GM19025 (cell line): ENCODE measurements around the gene CDHR1.

ENCODE experiments used
- ATAC-seq: cut with Tn5 transposase; IDR thresholded peaks from one replicate; pipeline ENCODE4 v1.9.1; 2021; ENCODE audit warnings: mild to moderate bottlenecking, low read depth, moderate library complexity; ENCODE audit not compliant: unreplicated experiment

The CDHR1 gene

GRCh38 chr10:84196941-84197340, 2.6 kb downstream of the CDHR1 start:
- no peak for ATAC-seq

DNA sequence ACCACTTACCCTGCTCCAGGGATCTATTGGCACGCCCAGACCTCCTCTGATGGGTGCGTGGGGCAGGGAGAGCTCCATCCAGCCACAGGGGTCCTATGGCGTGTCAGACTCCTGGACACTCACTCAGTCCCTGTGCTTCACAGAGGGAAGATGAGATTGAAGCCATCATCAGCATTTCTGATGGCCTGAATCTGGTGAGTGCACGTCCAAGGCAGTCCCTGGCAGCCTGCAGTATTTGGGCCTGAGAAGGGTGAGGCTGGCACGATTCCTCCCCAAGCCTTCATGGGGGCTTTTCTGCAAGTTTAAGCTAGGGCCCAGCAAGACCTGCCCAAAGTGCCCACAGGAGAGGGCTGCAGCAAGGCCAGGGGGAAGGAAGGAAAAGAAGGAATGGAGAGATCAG, 3.3 kb downstream of the CDHR1 start:
- ATAC-seq, result no peak

DNA sequence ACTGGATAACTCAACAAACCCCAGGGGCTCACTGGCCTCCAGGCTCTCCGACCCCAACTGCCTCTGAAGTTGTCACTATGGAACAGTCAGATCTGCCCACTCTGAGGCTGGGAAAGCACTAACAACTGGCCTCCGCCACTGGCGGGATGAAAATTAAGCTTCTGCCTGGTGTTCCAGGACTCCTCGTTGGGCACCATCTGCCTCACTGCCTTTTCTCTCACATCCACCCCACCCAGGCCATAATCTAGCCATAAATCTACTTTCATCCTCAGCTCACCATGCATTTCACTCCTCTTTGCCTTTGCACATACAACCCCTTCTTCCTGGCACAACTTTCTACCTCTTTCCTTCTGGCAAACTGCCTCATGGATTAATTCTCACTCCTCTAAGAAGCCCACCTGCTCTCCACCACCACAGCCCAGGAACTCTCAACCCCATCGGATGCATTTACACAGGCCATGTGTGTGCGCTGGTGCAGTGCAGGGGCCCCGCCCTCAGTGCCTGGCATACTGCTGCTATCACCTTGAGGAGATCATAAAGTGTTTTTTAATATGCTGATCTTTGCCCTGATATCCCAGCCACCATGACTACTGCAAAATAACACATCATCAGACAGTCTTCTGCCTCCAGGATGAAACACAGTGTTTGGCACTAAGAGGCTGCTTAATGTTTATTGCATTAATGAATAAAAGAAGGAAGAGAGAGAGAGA, 4.0 kb downstream of the CDHR1 start:
- no peak for ATAC-seq

DNA sequence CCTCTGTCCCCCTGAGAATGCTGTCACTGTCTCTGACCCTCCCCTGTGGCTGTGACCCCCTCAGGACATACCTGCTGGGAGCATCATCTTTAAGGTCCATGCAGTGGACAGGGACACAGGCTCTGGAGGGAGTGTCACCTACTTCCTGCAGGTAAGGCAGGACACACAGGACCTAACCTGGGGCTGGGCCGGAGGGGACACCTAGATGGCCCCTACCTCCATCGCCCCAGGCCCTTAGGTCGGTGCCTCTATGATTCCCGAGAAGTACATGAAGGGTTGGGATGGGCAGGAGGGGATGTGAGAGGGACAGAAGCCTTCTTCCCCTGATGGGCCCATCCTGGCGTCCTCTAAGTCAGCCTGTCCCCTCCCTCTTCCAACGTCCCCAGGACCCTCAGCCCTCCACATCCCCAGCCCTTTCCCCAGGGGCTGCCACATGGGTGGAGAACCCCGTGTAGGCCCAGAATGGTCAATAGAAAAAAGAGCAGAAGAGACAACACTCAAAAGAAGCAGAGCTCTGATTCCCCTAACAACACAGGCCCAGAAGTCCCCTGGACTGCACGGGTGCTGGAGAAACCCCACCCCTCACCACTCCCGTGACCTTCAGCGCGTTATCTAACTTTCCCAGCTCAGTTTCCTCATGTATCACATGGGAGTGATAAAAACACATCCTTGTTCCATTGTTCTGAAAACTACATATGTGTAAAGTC, 6.4 kb downstream of the CDHR1 start:
- ATAC-seq, result no peak

DNA sequence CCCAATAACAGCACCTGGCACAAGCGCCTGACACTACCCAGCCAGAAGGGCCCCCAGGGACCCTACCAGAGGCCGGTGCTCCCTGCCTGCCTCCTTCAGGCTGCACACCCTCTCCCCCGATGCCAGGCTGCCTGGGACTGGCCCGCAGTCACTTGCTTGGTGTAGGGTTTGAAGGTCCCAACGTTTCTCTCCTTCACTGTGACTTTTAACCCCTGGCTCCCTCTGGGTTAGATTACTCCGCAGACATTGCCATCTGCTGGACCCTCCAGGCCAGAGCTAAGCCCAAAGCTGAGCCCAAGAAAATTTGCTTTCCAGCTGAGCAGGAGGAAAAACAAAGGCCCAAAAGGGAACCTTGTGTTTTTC, 6.9 kb downstream of the CDHR1 start:
- ATAC-seq, result no peak

DNA sequence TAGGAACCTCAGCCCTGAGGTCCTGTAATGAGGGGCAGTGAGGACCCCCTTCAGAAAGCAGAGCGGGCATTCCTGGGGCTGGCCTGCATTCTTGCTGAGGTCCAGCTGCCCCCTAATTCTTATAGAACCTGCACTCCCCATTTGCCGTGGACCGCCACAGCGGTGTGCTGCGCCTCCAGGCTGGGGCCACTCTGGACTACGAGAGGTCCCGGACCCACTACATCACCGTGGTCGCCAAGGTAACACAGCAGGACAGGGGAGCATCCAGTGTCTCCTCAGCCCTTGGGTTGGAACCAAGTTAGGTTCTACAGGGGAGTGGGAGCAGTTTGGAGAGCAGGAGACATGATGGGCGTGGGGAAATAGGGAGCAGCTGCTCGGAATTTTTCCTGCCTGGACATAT, 7.3 kb downstream of the CDHR1 start:
- no peak for ATAC-seq

DNA sequence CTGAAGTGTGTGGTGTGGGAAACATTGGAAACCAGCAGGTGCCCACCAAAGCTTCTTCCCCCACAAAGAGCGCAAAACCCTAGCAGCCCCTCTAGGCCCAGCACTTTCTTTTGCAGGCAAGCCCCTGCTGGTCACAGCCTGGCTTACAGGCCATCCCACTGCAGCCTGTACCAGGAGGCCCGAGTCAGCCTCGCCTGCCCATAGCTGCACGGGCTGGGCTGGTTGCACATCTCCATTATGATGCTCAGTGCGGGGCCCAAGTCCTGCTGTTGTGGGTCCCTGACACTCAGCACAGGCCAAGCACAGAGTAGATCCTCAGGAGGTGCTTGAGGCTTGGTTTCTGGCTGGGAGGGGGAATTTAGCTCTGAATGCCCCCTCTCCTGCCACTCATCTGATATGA, 8.0 kb downstream of the CDHR1 start:
- ATAC-seq, result no peak

DNA sequence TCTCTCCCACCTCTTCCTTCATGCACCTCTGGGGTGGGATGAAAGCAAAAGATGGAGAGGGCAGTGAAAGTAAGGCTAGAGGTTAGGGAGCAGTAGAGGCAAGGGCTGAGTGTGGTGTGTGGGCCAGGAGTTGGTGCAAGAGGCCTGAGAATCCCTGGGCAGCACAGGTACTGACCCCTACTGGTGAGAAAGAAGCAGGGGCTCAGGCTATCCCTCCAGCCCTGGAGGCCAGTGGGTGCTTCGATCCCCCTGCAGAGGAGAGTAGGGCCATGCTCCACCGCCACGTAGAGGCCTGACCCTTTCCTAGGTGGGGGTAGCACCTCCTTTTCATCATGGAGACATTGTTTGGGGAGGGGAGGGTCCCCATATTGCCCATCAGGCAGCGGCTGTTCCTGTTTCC, 9.8 kb downstream of the CDHR1 start:
- no peak for ATAC-seq

GRCh38 chr10:84204610-84205009, 10.3 kb downstream of the CDHR1 start:
- no peak for ATAC-seq

GRCh38 chr10:84205049-84205852, 10.9 kb downstream of the CDHR1 start:
- ATAC-seq, result peak; percentile 58

DNA sequence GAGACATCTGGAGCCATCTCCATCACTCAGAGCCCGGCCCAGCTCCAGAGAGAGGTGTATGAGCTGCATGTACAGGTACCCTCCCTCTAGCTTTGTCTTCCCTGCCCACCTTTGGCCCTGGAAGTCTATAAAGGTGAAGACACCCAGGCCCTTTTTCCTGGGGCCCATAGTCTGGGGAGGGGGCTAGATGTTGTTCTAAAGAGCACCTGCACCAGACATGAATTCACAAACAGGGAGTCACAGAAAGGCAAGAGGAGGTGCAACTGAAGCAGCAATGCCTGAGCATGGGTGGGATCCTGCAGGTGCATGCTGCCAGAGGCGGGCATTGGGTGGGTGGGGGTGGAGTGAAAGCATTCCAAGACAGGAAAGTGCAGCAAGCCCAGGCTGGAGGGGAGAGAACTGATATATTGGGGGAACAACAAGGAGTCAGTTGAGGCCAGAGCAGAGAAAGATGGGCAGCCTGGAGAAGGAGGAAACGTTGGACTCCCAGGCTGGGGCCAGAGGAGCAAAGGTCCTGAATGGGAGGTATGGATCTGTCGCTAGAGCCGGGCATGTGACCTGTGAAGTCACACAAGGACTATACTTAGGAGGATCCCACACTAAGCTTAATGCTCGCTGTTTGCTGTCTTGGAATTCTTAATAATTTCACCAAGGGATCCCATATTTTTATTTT, 11.7 kb downstream of the CDHR1 start:
- no peak for ATAC-seq

- ATAC-seq, result no peak
These were observed 13.7 kb downstream of the CDHR1 start for GRCh38 chr10:84208023-84208422.

DNA sequence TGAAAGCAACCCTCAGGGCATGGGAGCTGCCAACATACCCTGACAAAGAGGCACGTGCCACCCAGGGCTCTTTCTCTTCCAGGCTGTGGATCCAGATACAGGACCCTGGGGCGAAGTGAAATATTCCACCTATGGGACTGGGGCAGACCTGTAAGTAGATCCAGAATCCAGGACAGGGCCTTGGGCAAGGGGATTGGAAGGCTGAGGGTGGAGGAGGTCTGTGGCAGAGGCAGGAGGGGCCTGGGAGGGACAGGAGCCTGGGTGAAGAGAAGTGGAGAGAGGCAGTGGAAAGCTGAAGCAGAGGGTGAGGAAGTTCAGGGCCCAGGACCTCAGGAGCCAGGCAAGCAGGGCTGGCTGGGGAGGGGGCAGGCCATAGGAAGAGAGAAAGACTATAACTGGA, 17.2 kb downstream of the CDHR1 start:
- ATAC-seq, result no peak

GRCh38 chr10:84212014-84212413, 17.7 kb downstream of the CDHR1 start:
- no peak for ATAC-seq

GRCh38 chr10:84213076-84213475, 18.7 kb downstream of the CDHR1 start:
- ATAC-seq, result no peak

DNA sequence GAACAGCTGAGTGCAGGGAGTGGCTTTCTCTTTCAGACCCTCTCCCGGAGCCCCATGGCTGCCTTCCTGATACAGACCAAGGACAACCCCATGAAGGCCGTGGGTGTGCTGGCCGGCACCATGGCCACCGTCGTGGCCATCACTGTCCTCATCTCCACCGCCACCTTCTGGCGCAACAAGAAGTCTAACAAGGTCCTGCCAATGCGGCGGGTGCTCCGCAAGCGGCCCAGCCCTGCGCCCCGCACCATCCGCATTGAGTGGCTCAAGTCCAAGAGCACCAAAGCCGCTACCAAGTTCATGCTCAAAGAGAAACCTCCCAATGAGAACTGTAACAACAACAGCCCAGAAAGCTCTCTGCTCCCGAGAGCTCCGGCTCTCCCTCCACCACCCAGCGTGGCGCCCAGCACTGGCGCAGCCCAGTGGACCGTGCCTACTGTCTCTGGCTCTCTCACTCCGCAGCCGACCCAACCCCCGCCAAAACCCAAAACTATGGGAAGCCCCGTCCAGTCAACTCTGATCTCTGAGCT, 19.8 kb downstream of the CDHR1 start:
- ATAC-seq, result no peak

- ATAC-seq, result peak; percentile 62
These were observed 20.4 kb downstream of the CDHR1 start for GRCh38 chr10:84214612-84215235.

DNA sequence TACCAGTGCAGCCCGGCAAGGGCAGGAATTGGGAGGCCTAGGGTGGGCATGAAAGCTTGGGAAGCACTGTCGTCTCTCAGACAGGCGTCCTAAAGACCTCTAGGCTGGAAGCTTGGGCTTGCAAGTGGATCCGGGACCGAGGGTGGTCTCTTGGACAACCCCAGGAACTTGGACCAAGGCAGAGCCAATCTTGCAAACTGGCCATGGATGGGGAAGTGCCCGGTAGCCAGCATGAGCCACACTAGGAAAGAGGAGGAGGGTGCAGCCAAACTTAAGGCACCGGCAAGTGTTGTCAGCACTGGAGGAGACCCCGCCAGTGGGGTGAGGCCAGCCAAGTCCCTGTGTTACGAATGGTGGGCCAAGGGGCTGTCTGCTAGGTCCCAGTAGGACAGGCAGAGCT, 22.5 kb downstream of the CDHR1 start:
- ATAC-seq, result no peak

GRCh38 chr10:84217746-84218145, 23.4 kb downstream of the CDHR1 start:
- no peak for ATAC-seq

DNA sequence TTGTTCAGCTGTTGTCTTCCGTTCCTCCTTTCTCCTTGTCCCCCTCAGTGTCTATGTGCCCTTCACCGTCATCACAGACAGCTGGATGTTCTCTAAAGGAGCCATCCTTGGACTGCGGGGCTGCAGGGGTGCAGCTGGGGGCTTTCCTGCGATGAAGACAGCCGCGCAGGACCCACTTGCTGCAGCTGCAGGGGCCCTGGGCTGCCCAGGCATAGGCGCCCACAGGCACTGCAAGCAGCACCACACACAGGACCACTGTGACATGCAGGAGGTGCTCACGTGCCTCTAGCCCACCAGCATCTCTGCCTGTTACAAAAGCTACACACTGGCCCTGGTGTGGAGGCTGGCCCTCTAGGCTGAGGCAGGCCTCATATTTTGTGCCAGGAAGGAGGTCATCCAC, 27.6 kb downstream of the CDHR1 start:
- ATAC-seq, result no peak
